ENCODE measurements around the gene GVQW3. TPM values are rescaled to one million over a fixed set of nuclear protein-coding genes. Genes with fewer than 3 reads are reported as not detected.

Gene GVQW3
- total RNA-seq, 1 experiment from 2014 or later, result 4.7 TPM

DNA sequence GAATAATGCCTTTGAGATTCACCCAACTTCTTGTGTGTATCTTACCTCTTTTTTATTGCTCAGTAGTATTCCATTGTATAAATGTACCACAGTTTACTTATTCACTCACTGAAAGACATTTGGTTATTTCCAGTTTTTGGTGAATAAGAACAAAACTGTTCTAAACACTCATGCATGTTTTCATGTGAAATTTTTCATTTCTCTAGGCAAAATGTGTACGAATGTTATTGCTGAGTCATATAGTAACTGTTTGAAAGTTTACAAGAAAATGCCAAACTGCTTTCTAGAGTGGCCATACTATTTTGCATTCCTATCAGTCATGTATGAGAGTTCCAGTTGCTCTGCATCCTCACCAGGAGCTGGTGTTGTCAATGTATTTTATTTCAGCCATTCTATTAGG, 54.9 kb downstream of the GVQW3 start:
- H3K27me3 ChIP-seq (ENCODE audit: insufficient read depth, low read length), result no peaks in the 10 kb centered on the region
- no peak overlapping the region for H3K9ac ChIP-seq (ENCODE audit: low read length)
- H2AFZ ChIP-seq (ENCODE audit: low read depth, low read length, poor library complexity, severe bottlenecking), result no peak overlapping the region
- H3K4me2 ChIP-seq (ENCODE audit: low read length), result no peak overlapping the region
- intact Hi-C loops (cut with micrococcal nuclease), result no loop called here
- no peaks in the 10 kb centered on the region for H3K4me1 ChIP-seq (ENCODE audit: control insufficient read depth in 1 of 2, insufficient read depth in 2 of 2, low read length in 2 of 2)
- no peak overlapping the region for H3K27ac ChIP-seq (ENCODE audit: low read depth, low read length)
- H4K20me1 ChIP-seq (ENCODE audit: insufficient read depth), result no peaks in the 10 kb centered on the region
- no peaks in the 10 kb centered on the region for H3K9me3 ChIP-seq (ENCODE audit: control insufficient read depth in 1 of 2, insufficient read depth in 1 of 2, low read depth in 1 of 2, low read length in 2 of 2)
- DNase-seq (ENCODE audit: low read depth, low spot score) (no peak), ATAC-seq (no peak)
- H3K9me2 ChIP-seq (ENCODE audit: insufficient read depth), result no peaks in the 10 kb centered on the region
- H3K79me2 ChIP-seq (ENCODE audit: insufficient read depth, low read length), result no peaks in the 10 kb centered on the region
- ChIA-PET POLR2A (no interaction called here), RAD21 (ENCODE audit: low non-redundant PET in 1 of 2, low total read pairs in 2 of 2, uncharacterized antibody in 2 of 2, unreplicated experiment in 2 of 2) (no interaction called here), CTCF (no interaction called here)
- TF ChIP-seq ZNF274 (IDR thresholded peaks at IDR 0.05; ENCODE audit: low read depth, low read length) (no peak), POLR2AphosphoS5 (IDR thresholded peaks at IDR 0.05; ENCODE audit: low read depth, low read length) (no peak), ELF1 (IDR thresholded peaks at IDR 0.05; ENCODE audit: borderline replicate concordance, low read depth) (no peak), SIN3A (IDR thresholded peaks at IDR 0.05; ENCODE audit: low read depth) (no peak), ATF3 (IDR thresholded peaks at IDR 0.05) (no peak), REST (IDR thresholded peaks at IDR 0.05; ENCODE audit: low read depth) (no peak), POLR2A (IDR thresholded peaks at IDR 0.05; ENCODE audit: borderline replicate concordance, extremely low read depth, insufficient read depth, insufficient read length) (no peak), EGR1 (IDR thresholded peaks at IDR 0.05; ENCODE audit: low read depth) (no peak), YY1 (IDR thresholded peaks at IDR 0.05; ENCODE audit: extremely low read depth, insufficient replicate concordance, low read depth, low read length) (no peak), ZFX (IDR thresholded peaks at IDR 0.05) (no peak), CEBPB (IDR thresholded peaks at IDR 0.05; ENCODE audit: low read depth) (no peak), SP1 (IDR thresholded peaks at IDR 0.05; ENCODE audit: low read depth) (no peak), TCF7L2 (IDR thresholded peaks at IDR 0.05; ENCODE audit: borderline replicate concordance, extremely low read depth, insufficient read depth, insufficient read length) (no peak)
- BruUV-seq (replicated peaks), result no TSS peak
- H3K36me3 ChIP-seq (ENCODE audit: control insufficient read depth in 1 of 2, insufficient read depth in 2 of 2, low read length in 2 of 2), result no peaks in the 10 kb centered on the region
- H3K4me3 ChIP-seq (replicated peaks in 1 of 2; ENCODE audit: low read depth in 1 of 2, low read length in 2 of 2), result no peak overlapping the region

All from HCT116 (cell line).